IMR-90 (cell line): ENCODE measurements around the gene EFHD1. TPM values are rescaled to one million over a fixed set of nuclear protein-coding genes. Genes with fewer than 3 reads are reported as not detected.

Experiments used
- ATAC-seq: fragments of 200-7000 bp; cut with Tn5 transposase; 2 replicates; pipeline ENCODE4 v1.9.1; 2020; ENCODE audit warnings: low read depth, mild to moderate bottlenecking, moderate library complexity
- BruUV-seq: library from RNA; stranded (reverse); fragments of 400-500 nt; replicated peaks from 2 replicates; lab custom pipeline; 2021; lab: Mats Ljungman, UMichigan
- CTCF ChIA-PET: fragments of 300-600 bp; formaldehyde crosslinking; extraction: SDS; loops from one replicate; lab custom pipeline; 2021; ENCODE audit warnings: antibody characterized with exemption; lab: Yijun Ruan, JAX
- POLR2A ChIA-PET: fragments of 300-600 bp; sonication (Branson Sonifier 250); formaldehyde crosslinking; loops from one replicate; lab custom pipeline; 2022; ENCODE audit warnings: antibody characterized with exemption; ENCODE audit not compliant: unreplicated experiment; lab: Charles Lee
- DNase-seq: peaks from one replicate; pipeline ENCODE4 v3.0.0; 2013
- H2AFZ ChIP-seq: replicated peaks from 2 replicates; pipeline ENCODE3; 2013; ENCODE audit warnings: low read length, mild to moderate bottlenecking; ENCODE audit not compliant: poor library complexity
- H2AK5ac ChIP-seq: 2 replicates; pipeline ENCODE4 v1.6.1; 2013; ENCODE audit warnings: low read depth, low read length, inconsistent platforms
- H2AK9ac ChIP-seq: replicated peaks from 2 replicates; pipeline ENCODE3; 2013; ENCODE audit warnings: mild to moderate bottlenecking, low read depth, low read length, moderate library complexity; ENCODE audit not compliant: poor library complexity
- H2BK120ac ChIP-seq: 2 replicates; pipeline ENCODE4 v1.6.1; 2013; ENCODE audit warnings: low read depth, low read length, inconsistent platforms
- H2BK15ac ChIP-seq: 3 replicates; pipeline ENCODE4 v1.6.1; 2013; ENCODE audit warnings: low read depth, low read length, inconsistent platforms
- H2BK20ac ChIP-seq: 2 replicates; pipeline ENCODE4 v1.6.1; 2013; ENCODE audit warnings: low read depth, mild to moderate bottlenecking, inconsistent platforms, low read length, moderate library complexity
- H2BK5ac ChIP-seq: 2 replicates; pipeline ENCODE4 v1.6.1; 2013; ENCODE audit warnings: mild to moderate bottlenecking, low read depth, low read length, inconsistent platforms; ENCODE audit not compliant: poor library complexity, severe bottlenecking
- H3K14ac ChIP-seq: replicated peaks from 2 replicates; pipeline ENCODE4 v1.6.1; 2013; ENCODE audit warnings: low read depth, low read length, inconsistent platforms
- H3K18ac ChIP-seq: 2 replicates; pipeline ENCODE4 v1.6.1; 2013; ENCODE audit warnings: low read depth, low read length, control low read depth
- H3K23ac ChIP-seq: 2 replicates; pipeline ENCODE4 v1.6.1; 2013; ENCODE audit warnings: low read depth, low read length, inconsistent platforms
- H3K27ac ChIP-seq: 2 replicates; pipeline ENCODE4 v1.5.1; 2013; ENCODE audit warnings: mild to moderate bottlenecking, control low read depth, low read length; ENCODE audit not compliant: insufficient read depth
- H3K27me3 ChIP-seq: 2 replicates; pipeline ENCODE4 v1.6.1; 2013; ENCODE audit warnings: low read length; ENCODE audit not compliant: control insufficient read depth, insufficient read depth
- H3K36me3 ChIP-seq: 2 replicates; pipeline ENCODE4 v1.6.1; 2013; ENCODE audit warnings: low read length, mixed read lengths; ENCODE audit not compliant: control insufficient read depth, insufficient read depth
- H3K4ac ChIP-seq: 2 replicates; pipeline ENCODE4 v1.6.1; 2013; ENCODE audit warnings: low read depth, low read length, inconsistent platforms
- H3K4me1 ChIP-seq: 2 replicates; pipeline ENCODE4 v1.6.1; 2013; ENCODE audit warnings: low read length, mixed read lengths; ENCODE audit not compliant: control insufficient read depth, insufficient read depth
- H3K4me2 ChIP-seq: 2 replicates; pipeline ENCODE4 v1.6.1; 2013; ENCODE audit warnings: low read depth, mild to moderate bottlenecking, control low read depth, low read length, moderate library complexity
- H3K4me3 ChIP-seq: 2 replicates; pipeline ENCODE4 v1.5.1; 2013; ENCODE audit warnings: low read depth, mild to moderate bottlenecking, control low read depth, low read length, moderate library complexity; ENCODE audit not compliant: insufficient read depth
- H3K56ac ChIP-seq: 2 replicates; pipeline ENCODE4 v1.6.1; 2013; ENCODE audit warnings: low read length, inconsistent platforms; ENCODE audit not compliant: insufficient read depth; ENCODE audit errors: extremely low read depth
- H3K79me1 ChIP-seq, 2 experiments: 2 replicates each; pipeline ENCODE4 v1.6.1; 2013; ENCODE audit warnings: low read length in 2 of 2, inconsistent platforms in 1 of 2, low read depth in 1 of 2
- H3K9ac ChIP-seq: 2 replicates; pipeline ENCODE4 v1.6.1; 2013; ENCODE audit warnings: low read depth, low read length, control low read depth
- H3K9me1 ChIP-seq: 2 replicates; pipeline ENCODE4 v1.6.1; 2013; ENCODE audit warnings: low read length, inconsistent platforms; ENCODE audit not compliant: insufficient read depth
- H3K9me3 ChIP-seq: 2 replicates; pipeline ENCODE4 v1.6.1; 2013; ENCODE audit warnings: low read length; ENCODE audit not compliant: control insufficient read depth, insufficient read depth
- H4K20me1 ChIP-seq: 2 replicates; pipeline ENCODE4 v1.6.1; 2013; ENCODE audit warnings: low read length, inconsistent platforms; ENCODE audit not compliant: insufficient read depth
- H4K5ac ChIP-seq: 2 replicates; pipeline ENCODE4 v1.6.1; 2013; ENCODE audit warnings: mild to moderate bottlenecking, low read depth, low read length, control low read depth
- H4K8ac ChIP-seq, 2 experiments: 2 replicates each; pipeline ENCODE4 v1.6.1; 2013; ENCODE audit warnings: low read depth in 2 of 2, low read length in 2 of 2, control low read depth in 1 of 2, inconsistent platforms in 1 of 2
- H4K91ac ChIP-seq: 2 replicates; pipeline ENCODE4 v1.6.1; 2013; ENCODE audit warnings: low read depth, low read length, inconsistent platforms; ENCODE audit not compliant: insufficient read depth
- BHLHE40 ChIP-seq: fragments of 150-350 bp; IDR thresholded peaks from 2 replicates; pipeline ENCODE4 v1.6.1; 2016; ENCODE audit warnings: mild to moderate bottlenecking, low read depth, low read length
- CHD1 ChIP-seq: IDR thresholded peaks from 2 replicates; pipeline ENCODE4 v1.6.1; 2012; ENCODE audit warnings: low read depth, low read length, improper control_type of control experiment
- FOS ChIP-seq: fragments of 150-350 bp; IDR thresholded peaks from 2 replicates; pipeline ENCODE4 v1.6.1; 2016; ENCODE audit warnings: low read depth, low read length
- MAFK ChIP-seq: IDR thresholded peaks from 2 replicates; pipeline ENCODE4 v1.6.1; 2012; ENCODE audit warnings: low read depth, low read length, improper control_type of control experiment
- MAZ ChIP-seq: IDR thresholded peaks from 2 replicates; pipeline ENCODE4 v1.6.1; 2012; ENCODE audit warnings: low read depth, mild to moderate bottlenecking, low read length, improper control_type of control experiment, moderate library complexity, borderline replicate concordance
- MXI1 ChIP-seq: IDR thresholded peaks from 2 replicates; pipeline ENCODE4 v1.6.1; 2012; ENCODE audit warnings: low read depth, mild to moderate bottlenecking, low read length, moderate library complexity, borderline replicate concordance
- NFE2L2 ChIP-seq: fragments of 150-350 bp; IDR thresholded peaks from 2 replicates; pipeline ENCODE4 v1.6.1; 2016; ENCODE audit warnings: low read depth, mild to moderate bottlenecking, low read length
- POLR2A ChIP-seq: IDR thresholded peaks from 2 replicates; pipeline ENCODE4 v1.6.1; 2012; ENCODE audit warnings: mild to moderate bottlenecking, low read depth, low read length
- RAD21 ChIP-seq: IDR thresholded peaks from 2 replicates; pipeline ENCODE4 v1.6.1; 2012; ENCODE audit warnings: low read length, improper control_type of control experiment
- RCOR1 ChIP-seq: IDR thresholded peaks from 2 replicates; pipeline ENCODE4 v1.6.1; 2012; ENCODE audit warnings: mild to moderate bottlenecking, low read length, improper control_type of control experiment; ENCODE audit not compliant: insufficient replicate concordance
- RFX5 ChIP-seq: IDR thresholded peaks from 2 replicates; pipeline ENCODE4 v1.8.0; 2012; ENCODE audit warnings: low read depth, mild to moderate bottlenecking, low read length, moderate library complexity
- SMC3 ChIP-seq: fragments of 150-350 bp; IDR thresholded peaks from 2 replicates; pipeline ENCODE4 v1.6.1; 2016; ENCODE audit warnings: low read depth, mild to moderate bottlenecking, antibody characterized with exemption, low read length, moderate library complexity
- WGBS, 2 experiments: methylation state at CpG; one replicate each; pipeline versions ENCODE4 v1.1.5 to v1.1.7; 2013; ENCODE audit warnings: missing lambda C conversion rate in 2 of 2; ENCODE audit not compliant: insufficient read length in 1 of 2; ENCODE audit errors: extremely low coverage in 2 of 2; 5-methylcytosine and 5-hydroxymethylcytosine counted together
- dilution Hi-C: fragments of 300-500 bp; cut with HindIII; formaldehyde crosslinking; loops from one replicate; pipeline ENCODE4 v1.14.3; 2018; ENCODE audit warnings: low sequenced_read_pairs; ENCODE audit not compliant: unreplicated experiment
- in situ Hi-C: fragments of 300-500 bp; cut with MboI; formaldehyde crosslinking; loops from 3 replicates; pipeline ENCODE4 v1.14.3; 2019; ENCODE audit warnings: low sequenced_read_pairs, inconsistent platforms, mixed read lengths
- intact Hi-C: fragments of 100-400 bp; cut with micrococcal nuclease; formaldehyde crosslinking; loops from 2 replicates; pipeline ENCODE4 v1.10.0; 2022
- polyA plus RNA-seq, 3 experiments: library from polyadenylated mRNA; depleted of rRNA; stranded (reverse); fragments of >200 nt; gene quantifications; 2 replicates each; pipeline ENCODE4 v1.2.3, GENCODE V29; 2012; ENCODE audit warnings: low replicate concordance in 1 of 3
- total RNA-seq: library from RNA; depleted of rRNA; stranded (reverse); fragments of >200 nt; gene quantifications from 2 replicates; pipeline ENCODE4 v1.2.3, GENCODE V29; 2012
- TF ChIP-seq, protein P1 (sequence below): fragments of 150-350 bp; IDR thresholded peaks from 2 replicates; pipeline ENCODE4 v1.6.1; 2016; ENCODE audit warnings: low read depth, mild to moderate bottlenecking, low read length, moderate library complexity, borderline replicate concordance
- TF ChIP-seq, protein P2 (sequence below): conservative IDR thresholded peaks from 2 replicates; pipeline ENCODE4 v1.5.1; 2012; ENCODE audit warnings: mild to moderate bottlenecking, low read depth, low read length, improper control_type of control experiment
- TF ChIP-seq, protein P3 (sequence below): fragments of 150-350 bp; IDR thresholded peaks from 2 replicates; pipeline ENCODE4 v1.6.1; 2017; ENCODE audit warnings: mild to moderate bottlenecking, antibody characterized with exemption, low read length, low read depth

EFHD1 gene
- total and polyA plus RNA-seq, 2 of the 4 experiments (the other 2 are of a cell fraction), result 0.27 TPM; not detected in 1

DNA sequence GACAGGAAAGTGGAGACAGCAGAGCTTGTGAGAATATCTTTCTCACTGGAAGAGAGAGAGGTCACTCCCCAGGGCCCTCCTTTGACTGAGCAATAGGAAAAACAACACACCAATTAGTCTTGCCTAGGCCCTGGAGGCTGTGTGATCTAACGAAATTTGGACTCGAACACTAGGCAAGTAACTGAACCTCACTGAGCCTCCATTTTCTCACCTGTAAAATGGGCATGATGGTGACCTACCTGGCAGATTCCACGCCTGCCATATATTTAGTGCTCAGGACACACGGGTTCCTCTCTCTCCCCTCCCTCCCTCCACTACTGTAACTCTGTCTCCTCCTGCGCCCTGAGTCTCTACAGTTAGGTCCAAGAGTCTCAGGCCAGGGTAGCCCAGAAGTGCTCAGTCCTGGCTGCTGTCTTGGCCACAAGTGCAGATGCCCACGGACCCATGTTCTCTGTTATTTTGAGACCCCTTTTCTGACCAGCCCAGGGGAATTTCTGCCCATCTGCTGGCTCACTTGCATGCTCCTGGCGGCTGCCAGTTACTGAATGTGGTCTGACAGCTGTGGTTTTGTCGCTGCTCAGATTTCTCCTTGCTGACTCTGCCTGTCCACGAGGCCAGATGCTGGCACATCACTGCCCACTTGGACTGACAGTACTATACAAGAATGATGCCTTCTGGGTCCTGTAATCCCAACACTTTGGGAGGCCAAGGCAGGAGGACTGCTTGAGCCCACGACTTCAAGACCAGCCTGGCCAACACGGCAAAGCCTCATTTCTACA, 54.2 kb downstream of the EFHD1 start:
- POLR2A ChIA-PET, result no interaction called here
- 71% methylated on average over 6 of the region's 11 CpGs; no CpG with 5 or more reads in 1 of the 2 experiments for WGBS, 2 experiments
- in situ Hi-C loops, result no loop called here

More for the DNA sequence above, 54.2 kb downstream of the EFHD1 start:
- Histone ChIP-seq H3K27me3 (peaks cover 12% of the 10 kb centered on the region), H2BK15ac (no peak overlapping the region), H2AFZ (no peak overlapping the region), H3K4me1 (no peaks in the 10 kb centered on the region), H4K8ac (no peak overlapping the region), H3K14ac (no peak overlapping the region), H3K4me2 (no peak overlapping the region), H3K23ac (no peak overlapping the region), H3K27ac (no peak overlapping the region), H3K4me3 (no peak overlapping the region), H3K9ac (no peak overlapping the region), H3K36me3 (no peaks in the 10 kb centered on the region), H2BK5ac (no peak overlapping the region), H4K91ac (no peak overlapping the region), H3K56ac (no peak overlapping the region), H2BK120ac (no peak overlapping the region), H3K9me3 (no peaks in the 10 kb centered on the region), H3K9me1 (no peaks in the 10 kb centered on the region), H3K79me1 (no peaks in the 10 kb centered on the region), H4K20me1 (no peaks in the 10 kb centered on the region), H2AK9ac (no peak overlapping the region), H3K18ac (no peak overlapping the region), H4K5ac (no peak overlapping the region), H3K4ac (no peak overlapping the region), H2AK5ac (no peak overlapping the region), H2BK20ac (no peak overlapping the region)
- no peak for ATAC-seq
- DNase-seq, result no peak
- CTCF ChIA-PET, result no interaction called here
- TF ChIP-seq RAD21 (no peak), CHD1 (no peak), SMC3 (no peak), NFE2L2 (no peak), MAFK (no peak), MXI1 (no peak), BHLHE40 (no peak), POLR2A (no peak), FOS (no peak), RFX5 (no peak), RCOR1 (no peak), MAZ (no peak)
- TF ChIP-seq, protein P1, sequence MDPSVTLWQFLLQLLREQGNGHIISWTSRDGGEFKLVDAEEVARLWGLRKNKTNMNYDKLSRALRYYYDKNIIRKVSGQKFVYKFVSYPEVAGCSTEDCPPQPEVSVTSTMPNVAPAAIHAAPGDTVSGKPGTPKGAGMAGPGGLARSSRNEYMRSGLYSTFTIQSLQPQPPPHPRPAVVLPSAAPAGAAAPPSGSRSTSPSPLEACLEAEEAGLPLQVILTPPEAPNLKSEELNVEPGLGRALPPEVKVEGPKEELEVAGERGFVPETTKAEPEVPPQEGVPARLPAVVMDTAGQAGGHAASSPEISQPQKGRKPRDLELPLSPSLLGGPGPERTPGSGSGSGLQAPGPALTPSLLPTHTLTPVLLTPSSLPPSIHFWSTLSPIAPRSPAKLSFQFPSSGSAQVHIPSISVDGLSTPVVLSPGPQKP, result no peak
- TF ChIP-seq, protein P2, sequence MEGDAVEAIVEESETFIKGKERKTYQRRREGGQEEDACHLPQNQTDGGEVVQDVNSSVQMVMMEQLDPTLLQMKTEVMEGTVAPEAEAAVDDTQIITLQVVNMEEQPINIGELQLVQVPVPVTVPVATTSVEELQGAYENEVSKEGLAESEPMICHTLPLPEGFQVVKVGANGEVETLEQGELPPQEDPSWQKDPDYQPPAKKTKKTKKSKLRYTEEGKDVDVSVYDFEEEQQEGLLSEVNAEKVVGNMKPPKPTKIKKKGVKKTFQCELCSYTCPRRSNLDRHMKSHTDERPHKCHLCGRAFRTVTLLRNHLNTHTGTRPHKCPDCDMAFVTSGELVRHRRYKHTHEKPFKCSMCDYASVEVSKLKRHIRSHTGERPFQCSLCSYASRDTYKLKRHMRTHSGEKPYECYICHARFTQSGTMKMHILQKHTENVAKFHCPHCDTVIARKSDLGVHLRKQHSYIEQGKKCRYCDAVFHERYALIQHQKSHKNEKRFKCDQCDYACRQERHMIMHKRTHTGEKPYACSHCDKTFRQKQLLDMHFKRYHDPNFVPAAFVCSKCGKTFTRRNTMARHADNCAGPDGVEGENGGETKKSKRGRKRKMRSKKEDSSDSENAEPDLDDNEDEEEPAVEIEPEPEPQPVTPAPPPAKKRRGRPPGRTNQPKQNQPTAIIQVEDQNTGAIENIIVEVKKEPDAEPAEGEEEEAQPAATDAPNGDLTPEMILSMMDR, result no peak
- TF ChIP-seq, protein P3, sequence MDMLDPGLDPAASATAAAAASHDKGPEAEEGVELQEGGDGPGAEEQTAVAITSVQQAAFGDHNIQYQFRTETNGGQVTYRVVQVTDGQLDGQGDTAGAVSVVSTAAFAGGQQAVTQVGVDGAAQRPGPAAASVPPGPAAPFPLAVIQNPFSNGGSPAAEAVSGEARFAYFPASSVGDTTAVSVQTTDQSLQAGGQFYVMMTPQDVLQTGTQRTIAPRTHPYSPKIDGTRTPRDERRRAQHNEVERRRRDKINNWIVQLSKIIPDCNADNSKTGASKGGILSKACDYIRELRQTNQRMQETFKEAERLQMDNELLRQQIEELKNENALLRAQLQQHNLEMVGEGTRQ, result no peak
- BruUV-seq, result no TSS peak
- intact Hi-C loops (no loop called here), dilution Hi-C loops (no loop called here)
